Lung (tissue), 12 donors: ENCODE results near the gene CHPF. TPM values are rescaled to one million over a fixed set of nuclear protein-coding genes. Genes with fewer than 3 reads are reported as not detected.

ENCODE experiments used
- ATAC-seq: fragments of 200-7000 bp; cut with Tn5 transposase; one replicate; pipeline ENCODE4 v1.9.1; 2020; ENCODE audit warnings: moderate number of reproducible peaks; ENCODE audit not compliant: insufficient read depth, low FRiP score
- DNase-seq, 3 donors: peaks; one replicate each; pipeline ENCODE4 v3.0.0-alpha.2; 2013 to 2017
- H3K27ac ChIP-seq, 2 donors: one replicate each; pipeline ENCODE4 v1.5.1; 2013; ENCODE audit warnings: mild to moderate bottlenecking in 2 of 2, moderate library complexity in 2 of 2, control low read depth in 1 of 2, inconsistent platforms in 1 of 2, low read depth in 1 of 2, low read length in 1 of 2
- H3K27me3 ChIP-seq, 3 donors: one replicate each; pipeline ENCODE4 v1.5.1; 2013; ENCODE audit warnings: low read length in 2 of 3; ENCODE audit not compliant: control insufficient read depth in 3 of 3, insufficient read depth in 3 of 3
- H3K36me3 ChIP-seq, 4 donors: one replicate each; pipeline ENCODE4 v1.5.1; 2013; ENCODE audit warnings: low read length in 4 of 4, mild to moderate bottlenecking in 1 of 4, moderate library complexity in 1 of 4; ENCODE audit not compliant: control insufficient read depth in 4 of 4, insufficient read depth in 4 of 4
- H3K4me1 ChIP-seq, 5 donors: one replicate each; pipeline ENCODE4 v1.5.1; 2013; ENCODE audit warnings: low read length in 5 of 5, mild to moderate bottlenecking in 2 of 5, moderate library complexity in 1 of 5; ENCODE audit not compliant: control insufficient read depth in 5 of 5, insufficient read depth in 5 of 5
- H3K4me3 ChIP-seq: one replicate; pipeline ENCODE4 v1.5.1; 2013; ENCODE audit warnings: mild to moderate bottlenecking, control low read depth, moderate library complexity
- H3K9ac ChIP-seq, 2 donors: one replicate each; pipeline ENCODE4 v1.5.1; 2013; ENCODE audit warnings: low read length in 2 of 2, control low read depth in 1 of 2; ENCODE audit not compliant: insufficient read depth in 1 of 2
- H3K9me3 ChIP-seq, 4 donors: one replicate each; pipeline ENCODE4 v1.5.1; 2013; ENCODE audit warnings: low read length in 3 of 4, mild to moderate bottlenecking in 1 of 4, moderate library complexity in 1 of 4; ENCODE audit not compliant: control insufficient read depth in 4 of 4, insufficient read depth in 3 of 4
- CTCF ChIP-seq: IDR thresholded peaks from 2 replicates; pipeline ENCODE4 v1.5.1; 2012; ENCODE audit warnings: mild to moderate bottlenecking; ENCODE audit errors: control extremely low read depth, extremely low read depth
- WGBS, 2 donors: extraction: QIAGEN DNeasy Blood & Tissue Kit; methylation state at CpG; one replicate each; pipeline ENCODE4 v1.1.7; 2013; 5-methylcytosine and 5-hydroxymethylcytosine counted together
- polyA plus RNA-seq, 2 donors: library from polyadenylated mRNA; stranded (reverse); fragments of 200-250 nt; gene quantifications; one replicate each; pipeline ENCODE4 v1.2.1, GENCODE V29; 2013
- total RNA-seq, 2 donors: library from RNA; depleted of rRNA in 1 of 2; stranded (reverse); fragments of >200 nt in 1 of 2; gene quantifications; one replicate each; pipeline ENCODE4 v1.2.1, GENCODE V29; 2014 to 2021
- donor health status: control.
- donor health status: control.
- donor health status: Bipolar disorder and iron deficiency.
- donor health status: healthy.
- donor health status: DM: yes; HTN: yes; CAD: no.

The CHPF gene
- total and polyA plus RNA-seq, 4 donors = 42.7 to 89.6 (median 58.1) TPM

- Histone ChIP-seq H3K4me1 (peaks cover 0 to 49% (median 16%) of the 10 kb centered on the region in 5 donors), H3K36me3 (peaks cover 0 to 3% (median 0%) of the 10 kb centered on the region in 4 donors), H3K9me3 (peaks cover 0 to 5% (median 0%) of the 10 kb centered on the region in 4 donors), H3K27me3 (peaks cover 3 to 47% (median 23%) of the 10 kb centered on the region in 3 donors), H3K27ac (peak overlapping the region; percentile 88 to 96), H3K9ac (no peak overlapping the region), H3K4me3 (peak overlapping the region; percentile 40)
- TF ChIP-seq CTCF = no peak
- 3 to 4% methylated on average over 48 to 59 of the region's 59 CpGs for WGBS, 2 donors
- peak; percentile 78 for ATAC-seq
- DNase-seq = peak; percentile 66 to 74 (median 72)
Observed at GRCh38 chr2:219497495-219498279, 45.9 kb downstream of the CHPF start.

- ATAC-seq (no peak), DNase-seq (peak in 2 of 3 donors; percentile 52)
- peaks cover 0 to 5% (median 0%) of the 10 kb centered on the region in 4 donors for H3K9me3 ChIP-seq
- TF ChIP-seq CTCF = no peak
- WGBS, 2 donors = 6 to 8% methylated on average over 59 to 61 of the region's 61 CpGs
- H3K36me3 ChIP-seq = peaks cover 0 to 2% (median 0%) of the 10 kb centered on the region in 4 donors
- no peak overlapping the region for H3K4me3 ChIP-seq
- H3K4me1 ChIP-seq = peaks cover 0 to 49% (median 16%) of the 10 kb centered on the region in 5 donors
- H3K27me3 ChIP-seq = peaks cover 6 to 51% (median 23%) of the 10 kb centered on the region in 3 donors
- no peak overlapping the region for H3K9ac ChIP-seq
- no peak overlapping the region for H3K27ac ChIP-seq
Observed at GRCh38 chr2:219496825-219497494, 46.6 kb downstream of the CHPF start.

GRCh38 chr2:219496247-219496824 is 47.3 kb downstream of the CHPF start:
- WGBS, 2 donors = 26% methylated on average over 19 to 20 of the region's 20 CpGs
- Histone ChIP-seq H3K4me1 (peaks cover 0 to 49% (median 16%) of the 10 kb centered on the region in 5 donors), H3K27ac (no peak overlapping the region), H3K27me3 (peaks cover 6 to 51% (median 23%) of the 10 kb centered on the region in 3 donors), H3K9ac (no peak overlapping the region), H3K36me3 (peaks cover 0 to 2% (median 0%) of the 10 kb centered on the region in 4 donors), H3K9me3 (peaks cover 0 to 5% (median 0%) of the 10 kb centered on the region in 4 donors), H3K4me3 (no peak overlapping the region)
- no peak for DNase-seq
- no peak for ATAC-seq
- no peak for TF ChIP-seq CTCF
